PFSK-1 (cell line): Measurements from ENCODE around the gene SHTN1.

Experiments used
- POLR2AphosphoS5 ChIP-seq: IDR thresholded peaks from 2 replicates; pipeline ENCODE4 v1.6.1; 2012; ENCODE audit warnings: low read depth, mild to moderate bottlenecking, control low read depth, low read length, moderate library complexity
- SIN3A ChIP-seq: IDR thresholded peaks from 2 replicates; pipeline ENCODE4 v1.6.1; 2012; ENCODE audit warnings: mild to moderate bottlenecking, low read length, moderate library complexity, borderline replicate concordance; ENCODE audit not compliant: insufficient read depth
- TAF1 ChIP-seq: IDR thresholded peaks from 2 replicates; pipeline ENCODE4 v1.6.1; 2012; ENCODE audit warnings: low read length, control low read depth, borderline replicate concordance; ENCODE audit not compliant: insufficient read depth
- TF ChIP-seq, protein P1 (sequence below), 2 experiments: IDR thresholded peaks; 2 replicates each; pipeline versions ENCODE4 v1.6.1 to v1.8.0; 2011 to 2012; ENCODE audit warnings: low read depth in 2 of 2, low read length in 2 of 2, control low read depth in 1 of 2, inconsistent platforms in 1 of 2, mild to moderate bottlenecking in 1 of 2, moderate library complexity in 1 of 2; ENCODE audit not compliant: insufficient read depth in 1 of 2

DNA sequence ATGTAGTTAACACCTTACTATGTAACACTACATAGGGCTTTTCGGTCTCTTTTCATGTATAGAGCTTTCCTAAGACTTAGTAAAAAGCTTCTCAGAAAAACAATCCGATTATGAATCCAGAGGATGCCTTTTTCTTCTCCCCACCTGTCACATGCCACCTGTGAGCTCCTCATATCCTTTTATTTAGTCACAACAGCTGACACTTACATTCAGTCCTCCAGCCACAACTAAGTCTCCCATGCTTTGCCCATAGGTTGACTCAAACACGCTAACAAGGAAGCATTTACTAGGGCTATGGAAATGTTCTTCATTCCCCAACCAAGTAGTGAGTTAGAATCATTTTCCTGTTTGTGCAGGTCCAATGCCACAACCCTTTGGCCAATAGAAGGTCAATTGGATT, 147.8 kb downstream of the SHTN1 start:
- TF ChIP-seq, protein P1, sequence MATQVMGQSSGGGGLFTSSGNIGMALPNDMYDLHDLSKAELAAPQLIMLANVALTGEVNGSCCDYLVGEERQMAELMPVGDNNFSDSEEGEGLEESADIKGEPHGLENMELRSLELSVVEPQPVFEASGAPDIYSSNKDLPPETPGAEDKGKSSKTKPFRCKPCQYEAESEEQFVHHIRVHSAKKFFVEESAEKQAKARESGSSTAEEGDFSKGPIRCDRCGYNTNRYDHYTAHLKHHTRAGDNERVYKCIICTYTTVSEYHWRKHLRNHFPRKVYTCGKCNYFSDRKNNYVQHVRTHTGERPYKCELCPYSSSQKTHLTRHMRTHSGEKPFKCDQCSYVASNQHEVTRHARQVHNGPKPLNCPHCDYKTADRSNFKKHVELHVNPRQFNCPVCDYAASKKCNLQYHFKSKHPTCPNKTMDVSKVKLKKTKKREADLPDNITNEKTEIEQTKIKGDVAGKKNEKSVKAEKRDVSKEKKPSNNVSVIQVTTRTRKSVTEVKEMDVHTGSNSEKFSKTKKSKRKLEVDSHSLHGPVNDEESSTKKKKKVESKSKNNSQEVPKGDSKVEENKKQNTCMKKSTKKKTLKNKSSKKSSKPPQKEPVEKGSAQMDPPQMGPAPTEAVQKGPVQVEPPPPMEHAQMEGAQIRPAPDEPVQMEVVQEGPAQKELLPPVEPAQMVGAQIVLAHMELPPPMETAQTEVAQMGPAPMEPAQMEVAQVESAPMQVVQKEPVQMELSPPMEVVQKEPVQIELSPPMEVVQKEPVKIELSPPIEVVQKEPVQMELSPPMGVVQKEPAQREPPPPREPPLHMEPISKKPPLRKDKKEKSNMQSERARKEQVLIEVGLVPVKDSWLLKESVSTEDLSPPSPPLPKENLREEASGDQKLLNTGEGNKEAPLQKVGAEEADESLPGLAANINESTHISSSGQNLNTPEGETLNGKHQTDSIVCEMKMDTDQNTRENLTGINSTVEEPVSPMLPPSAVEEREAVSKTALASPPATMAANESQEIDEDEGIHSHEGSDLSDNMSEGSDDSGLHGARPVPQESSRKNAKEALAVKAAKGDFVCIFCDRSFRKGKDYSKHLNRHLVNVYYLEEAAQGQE (IDR thresholded peaks at IDR 0.05; ENCODE audit: insufficient read depth in 1 of 2, low read depth in 2 of 2, low read length in 2 of 2): no peak
- TF ChIP-seq SIN3A (no peak), POLR2AphosphoS5 (no peak), TAF1 (no peak)
